Activated CD4-positive, CD25-positive, alpha-beta regulatory T cell treated with anti-CD3 and anti-CD28 coated beads, Interleukin-2, amount 50 U/mL, for 16 hours (primary cell): ENCODE data around the gene OR52H1.

Source experiments
- DNase-seq: peaks from one replicate; pipeline ENCODE4 v3.0.0-alpha.2; 2020; ENCODE audit warnings: low read depth, low spot score

OR52H1 gene

DNA sequence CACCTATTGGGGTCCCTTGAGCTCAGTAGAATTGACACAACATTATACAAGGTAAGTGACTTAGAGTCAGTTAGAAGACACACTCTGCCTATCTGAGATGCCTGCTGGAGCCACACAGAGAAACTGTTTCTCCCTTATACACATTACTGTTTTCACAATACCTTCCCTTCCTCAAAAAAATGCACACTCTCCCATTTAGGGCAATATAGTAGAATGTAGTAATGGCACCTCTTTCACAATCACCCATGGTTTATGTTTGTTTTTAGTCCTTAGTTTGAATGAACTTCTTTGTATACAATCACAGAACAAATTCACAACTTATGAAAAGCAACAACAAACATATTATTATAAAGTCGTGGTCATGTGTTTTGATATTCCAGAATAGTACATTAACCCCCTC lies 14.3 kb downstream of the OR52H1 start:
- no peak for DNase-seq

GRCh38 chr11:5531053-5531831 lies 17.1 kb downstream of the OR52H1 start:
- DNase-seq, result no peak

- no peak for DNase-seq
These were observed 19.8 kb downstream of the OR52H1 start for GRCh38 chr11:5528495-5528894.

GRCh38 chr11:5527716-5528115 lies 20.6 kb downstream of the OR52H1 start:
- DNase-seq, result no peak

GRCh38 chr11:5524756-5525155 lies 23.6 kb downstream of the OR52H1 start:
- no peak for DNase-seq

DNA sequence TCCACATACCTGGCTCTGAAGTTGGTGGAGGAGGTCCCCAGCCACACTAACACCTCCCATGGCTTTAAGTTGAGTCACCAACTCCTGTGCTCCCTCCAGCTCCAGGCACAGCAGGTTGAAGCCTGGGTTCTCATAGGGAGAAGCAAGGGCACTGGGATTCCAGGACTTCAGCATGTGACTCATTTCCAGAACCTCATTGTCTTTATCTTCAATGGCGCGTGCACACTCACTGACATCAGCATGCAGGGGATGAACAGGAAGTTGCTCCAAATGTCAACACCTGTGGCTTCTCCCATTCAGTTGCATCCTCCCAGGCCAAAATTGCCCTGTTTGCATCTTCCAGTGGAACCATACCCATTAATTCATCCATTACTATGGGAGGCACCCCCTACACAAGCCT lies 26.0 kb downstream of the OR52H1 start:
- no peak for DNase-seq

GRCh38 chr11:5521540-5521939 lies 26.8 kb downstream of the OR52H1 start:
- no peak for DNase-seq

DNA sequence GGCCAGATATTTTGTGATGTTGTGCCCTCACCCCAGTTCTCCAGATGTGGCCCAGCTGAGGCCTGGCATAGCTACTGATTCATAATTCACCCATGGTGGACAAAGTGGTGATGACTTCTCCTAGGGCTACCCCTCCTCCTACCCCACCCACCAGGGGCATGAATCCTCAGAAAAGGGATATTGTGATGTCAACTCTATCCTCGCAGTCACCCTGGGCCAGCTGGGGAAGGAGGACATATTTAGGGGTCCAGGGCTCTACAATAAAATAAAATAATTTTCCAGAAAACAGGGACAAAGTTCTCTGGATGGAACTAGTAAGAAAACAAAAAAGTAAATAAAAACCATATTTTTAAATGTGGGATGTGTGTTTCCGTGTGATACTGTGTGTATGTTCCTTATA lies 31.7 kb downstream of the OR52H1 start, which contains the start of gene UBQLNL:
Gene UBQLNL (minus strand): TSS at position 101 of the 400 bp plus-strand sequence. CDS start 258 bp downstream, outside the sequence.
- no peak for DNase-seq

GRCh38 chr11:5514841-5515240 lies 33.5 kb downstream of the OR52H1 start:
- no peak for DNase-seq

DNA sequence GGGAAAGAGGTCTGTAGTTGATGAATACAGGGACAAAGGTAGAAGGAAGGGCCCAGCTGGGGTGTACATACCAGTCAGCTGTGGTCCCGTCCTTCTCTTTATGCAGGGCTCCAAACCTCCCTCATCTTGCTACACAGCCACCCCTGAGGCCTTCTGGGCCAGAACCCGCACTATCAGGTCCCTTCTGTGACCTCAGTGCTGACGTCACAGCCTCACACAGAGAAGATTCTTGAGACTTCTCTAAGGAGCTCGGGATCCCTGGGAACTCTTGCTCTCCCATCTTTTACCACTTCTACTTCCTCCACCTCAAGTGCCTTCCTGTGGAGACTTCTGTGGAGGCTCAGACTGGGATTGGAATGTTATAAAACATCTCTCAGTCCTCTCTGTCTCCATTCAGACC lies 38.5 kb downstream of the OR52H1 start, which contains the start of gene UBQLN3:
Gene UBQLN3 (minus strand): TSS at position 155 of the 400 bp plus-strand sequence. CDS start 399 bp downstream, outside the sequence.
- DNase-seq, result no peak

GRCh38 chr11:5508605-5509004 lies 39.7 kb downstream of the OR52H1 start:
- DNase-seq, result no peak

DNA sequence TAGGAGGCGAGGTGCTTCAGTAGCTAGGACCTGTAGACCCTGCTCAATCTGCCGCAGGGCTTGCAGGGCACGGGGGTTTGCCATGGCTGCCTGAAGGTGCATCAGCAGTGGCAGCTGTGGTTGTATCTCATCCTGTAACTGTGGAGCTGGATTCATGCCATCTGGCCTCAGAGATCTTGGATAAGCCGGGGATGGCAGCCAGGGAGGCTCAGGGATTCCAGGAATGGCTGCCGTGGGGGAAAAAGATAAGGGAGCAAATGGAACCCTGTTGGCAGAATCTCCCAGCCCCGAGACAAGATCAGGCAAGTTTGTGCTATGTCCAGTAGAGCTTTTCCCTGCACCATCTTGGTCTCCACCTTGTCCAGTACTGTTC lies 40.4 kb downstream of the OR52H1 start:
- DNase-seq, result no peak

DNA sequence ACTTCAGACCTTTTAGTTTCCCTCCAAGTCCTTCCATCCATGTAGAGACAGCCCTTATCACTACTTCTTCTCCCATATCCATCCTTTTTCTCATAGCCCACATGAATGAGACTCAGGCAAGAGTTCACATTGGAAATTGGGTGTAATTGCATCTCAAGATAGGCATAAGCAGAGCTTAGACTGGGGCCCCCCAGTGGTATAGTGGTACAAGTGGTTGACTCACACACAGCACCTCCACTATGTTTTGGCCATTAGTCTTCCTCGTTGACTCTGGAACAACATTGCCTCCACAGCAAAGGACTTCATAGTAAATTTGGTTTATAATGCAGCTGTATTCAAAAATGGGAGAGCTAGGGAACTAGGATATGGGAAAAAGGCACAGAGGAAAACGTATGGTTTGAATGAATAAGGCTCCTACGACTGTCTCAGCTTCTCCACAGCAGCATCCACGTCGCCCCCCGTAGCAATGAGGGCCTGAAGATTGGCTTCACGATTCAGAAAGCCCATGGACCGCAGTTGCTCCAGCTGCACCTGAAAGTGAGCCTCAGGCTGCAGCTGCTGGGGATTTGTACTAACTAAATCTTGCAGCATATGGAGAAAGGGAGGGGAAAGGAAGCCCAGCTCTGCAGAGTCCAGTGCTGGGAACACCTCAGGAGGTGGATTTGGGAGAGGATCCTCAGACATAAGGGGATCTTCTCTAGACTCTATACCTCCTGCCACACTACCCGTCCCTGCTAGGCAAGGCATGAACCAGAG lies 41.0 kb downstream of the OR52H1 start:
- DNase-seq, result no peak

DNA sequence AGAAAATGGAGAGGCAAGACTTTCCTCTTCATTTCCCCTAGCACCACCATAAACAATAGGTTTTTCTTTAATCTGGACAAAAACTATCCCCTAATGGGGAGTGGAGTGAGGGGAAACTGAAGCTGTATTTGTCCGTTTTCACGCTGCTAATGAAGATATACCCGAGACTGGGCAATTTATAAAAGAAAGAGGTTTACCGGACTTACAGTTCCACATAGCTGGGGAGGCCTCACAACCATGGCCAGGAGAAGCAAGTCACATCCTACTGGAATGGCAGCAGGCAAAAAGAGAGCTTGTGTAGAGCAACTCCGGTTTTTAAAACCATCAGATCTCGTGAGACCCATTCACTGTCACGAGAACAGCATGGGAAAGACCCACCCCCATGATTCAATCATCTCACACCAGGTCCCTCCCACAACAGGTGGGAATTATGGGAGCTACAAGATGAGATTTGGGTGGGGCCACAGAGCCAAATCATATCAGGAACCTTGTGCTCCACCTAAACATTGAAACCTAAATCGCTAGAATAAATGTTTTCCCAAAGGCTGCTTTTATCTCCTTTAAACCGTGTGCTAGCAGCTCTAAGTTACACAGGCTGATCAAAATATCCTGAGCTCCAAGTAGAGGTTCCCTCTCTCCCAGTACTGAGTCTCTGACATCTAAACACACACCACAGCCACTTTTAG lies 42.8 kb downstream of the OR52H1 start:
- DNase-seq, result no peak

DNA sequence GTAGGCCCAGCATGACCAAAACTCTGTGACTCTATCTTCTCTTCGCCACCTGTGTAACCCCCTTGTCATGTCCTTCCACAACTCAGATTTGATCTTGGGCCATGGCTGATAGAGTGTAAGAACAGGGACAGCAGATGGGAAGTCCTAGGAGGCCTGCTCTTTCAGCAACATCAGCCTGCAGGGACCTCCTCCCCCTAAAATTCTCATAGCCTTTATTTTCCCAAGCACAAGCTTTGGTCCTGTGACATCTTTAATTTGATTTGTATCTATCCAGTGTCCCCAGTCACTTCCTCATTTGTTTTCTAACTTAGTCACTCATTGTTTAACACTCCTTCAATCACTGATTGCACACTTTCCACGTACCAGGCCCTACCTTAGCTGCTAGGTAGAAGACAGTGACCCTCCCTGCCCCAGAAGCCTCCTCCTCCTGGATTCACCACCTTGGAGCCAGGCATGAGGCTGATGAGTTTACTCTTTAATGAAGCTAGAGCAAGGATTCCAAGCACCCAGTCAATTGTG lies 43.9 kb downstream of the OR52H1 start:
- no peak for DNase-seq

GRCh38 chr11:5500393-5500801 lies 47.9 kb downstream of the OR52H1 start:
- no peak for DNase-seq

DNA sequence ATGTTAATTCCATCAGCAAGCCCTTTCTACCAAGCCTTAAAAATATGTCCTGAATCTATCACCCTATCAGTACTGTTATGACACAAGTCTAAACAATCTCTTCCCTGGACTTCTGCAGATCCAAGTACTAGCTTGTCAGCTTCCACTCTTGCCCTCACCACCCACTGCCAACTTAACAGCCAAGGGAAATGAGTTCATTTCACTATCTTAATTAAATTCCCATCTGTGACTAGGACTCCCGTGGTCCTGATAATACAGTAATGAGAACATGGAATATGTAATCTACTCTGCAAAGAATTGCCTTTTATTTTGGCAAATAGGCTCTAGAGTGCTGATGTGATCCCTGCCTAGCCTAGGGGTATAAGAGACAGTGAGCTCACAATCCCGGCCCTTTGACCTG lies 48.7 kb downstream of the OR52H1 start:
- DNase-seq, result no peak
